ENCODE measurements around the gene MME.

- TF ChIP-seq ATF3 (IDR thresholded peaks at IDR 0.05; ENCODE audit: insufficient read depth, low read depth, low read length) = no peak
- TF ChIP-seq EZH2 (IDR thresholded peaks at IDR 0.05; ENCODE audit: low read depth, low read length, severe bottlenecking) = no peak
- TF ChIP-seq EGR1 (IDR thresholded peaks at IDR 0.05; ENCODE audit: borderline replicate concordance, low read depth, low read length) = no peak
- no peak for TF ChIP-seq CEBPB (IDR thresholded peaks at IDR 0.05; ENCODE audit: low read depth, low read length)
- TF ChIP-seq SIN3A (conservative IDR thresholded peaks at IDR 0.05 in 1 of 2, IDR thresholded peaks at IDR 0.05 in 1 of 2; ENCODE audit: low read depth in 1 of 2, low read length in 2 of 2) = no peak
- no peak for TF ChIP-seq USF2 (IDR thresholded peaks at IDR 0.05; ENCODE audit: low read length)
- TF ChIP-seq RXRA (IDR thresholded peaks at IDR 0.05; ENCODE audit: insufficient read depth, low read depth, low read length) = no peak
- TF ChIP-seq MAX (IDR thresholded peaks at IDR 0.05) = no peak
Observed at GRCh38 chr3:155131104-155131503, 51.0 kb downstream of the MME start.

All from H1 (cell line).